Femur (tissue), 1 donor: ENCODE measurements around the gene PEX26.
A peak's percentile ranks its signal among the peaks of the same experiment; 100 is the strongest.
"Not testable (repeated sequence)": the region's sequence is repeated elsewhere in the genome, so short reads cannot be mapped to it uniquely, and the experiment has no call there.

Experiments used
- DNase-seq: peaks from one replicate; pipeline ENCODE4 v3.0.0-alpha.2; 2017

The PEX26 gene

GRCh38 chr22:18071968-18072310, 5.9 kb upstream of the PEX26 start:
- DNase-seq, result no peak

- DNase-seq, result no peak
Observed at GRCh38 chr22:18073467-18073866, 4.3 kb upstream of the PEX26 start.

GRCh38 chr22:18073927-18074326, 3.9 kb upstream of the PEX26 start:
- DNase-seq, result not testable (repeated sequence)

GRCh38 chr22:18075101-18075719, 2.6 kb upstream of the PEX26 start:
- DNase-seq, result no peak

- DNase-seq, result peak; percentile 76
Observed at GRCh38 chr22:18075720-18076497, 1.9 kb upstream of the PEX26 start.

GRCh38 chr22:18077087-18077638, 627 bp upstream of the PEX26 start:
- no peak for DNase-seq

GRCh38 chr22:18078329-18079041, 695 bp downstream of the PEX26 start:
- DNase-seq, result peak; percentile 47

- DNase-seq, result no peak
Observed at GRCh38 chr22:18079706-18080233, 2.0 kb downstream of the PEX26 start.

GRCh38 chr22:18081416-18081815, 3.6 kb downstream of the PEX26 start:
- no peak for DNase-seq

- no peak for DNase-seq
Observed at GRCh38 chr22:18082467-18082866, 4.7 kb downstream of the PEX26 start.

- DNase-seq, result no peak
Observed at GRCh38 chr22:18083406-18083805, 5.6 kb downstream of the PEX26 start.

GRCh38 chr22:18085188-18085587, 7.4 kb downstream of the PEX26 start:
- DNase-seq, result no peak

- DNase-seq, result no peak
Observed at GRCh38 chr22:18087350-18087855, 9.6 kb downstream of the PEX26 start.

GRCh38 chr22:18088825-18089568, 11.2 kb downstream of the PEX26 start:
- no peak for DNase-seq

- DNase-seq, result no peak
Observed at GRCh38 chr22:18090286-18090685, 12.5 kb downstream of the PEX26 start.

- DNase-seq, result no peak
Observed at GRCh38 chr22:18091478-18091877, 13.7 kb downstream of the PEX26 start.

GRCh38 chr22:18091916-18092526, 14.2 kb downstream of the PEX26 start:
- peak; percentile 77 for DNase-seq

GRCh38 chr22:18093661-18094060, 15.9 kb downstream of the PEX26 start:
- no peak for DNase-seq

GRCh38 chr22:18095101-18095805, 17.5 kb downstream of the PEX26 start:
- DNase-seq, result no peak

GRCh38 chr22:18096823-18097222, 19.0 kb downstream of the PEX26 start:
- DNase-seq, result no peak

- DNase-seq, result no peak
Observed at GRCh38 chr22:18100781-18101180, 23.0 kb downstream of the PEX26 start.
